OCI-LY3 (cell line): ENCODE data around the gene SH2D4B.

Experiments
- H2AFZ ChIP-seq: fragments of 200-600, 300-600 bp; shearing (Covaris generic); 2 replicates; pipeline ENCODE4 v1.6.0; 2014; ENCODE audit warnings: antibody characterized with exemption, low read depth, low read length
- H3K27ac ChIP-seq: fragments of 200-600, 300-600 bp; sonication (generic); 2 replicates; pipeline ENCODE4 v1.5.1; 2014; ENCODE audit warnings: mild to moderate bottlenecking, low read length, moderate library complexity, mixed read lengths
- H3K27me3 ChIP-seq: fragments of 200-600, 300-600 bp; sonication (generic); 2 replicates; pipeline ENCODE4 v1.6.1; 2014; ENCODE audit warnings: low read depth, low read length, mixed read lengths
- H3K36me3 ChIP-seq: fragments of 200-600, 300-600 bp; sonication (generic); replicated peaks from 2 replicates; pipeline ENCODE3; 2014; ENCODE audit warnings: low read depth, low read length, mixed read lengths
- H3K4me1 ChIP-seq: fragments of 300-600, 200-600 bp; sonication (generic); 2 replicates; pipeline ENCODE4 v1.6.1; 2014; ENCODE audit warnings: low read length, mixed read lengths
- H3K4me2 ChIP-seq: fragments of 200-600, 300-600 bp; sonication (generic); 2 replicates; pipeline ENCODE4 v1.6.1; 2014; ENCODE audit warnings: low read length, mixed read lengths
- H3K4me3 ChIP-seq: fragments of 300-600, 200-600 bp; sonication (generic); 2 replicates; pipeline ENCODE4 v1.5.1; 2014; ENCODE audit warnings: antibody characterized with exemption, mild to moderate bottlenecking, low read length, moderate library complexity
- H3K79me2 ChIP-seq: fragments of 300-600, 200-600 bp; shearing (Covaris generic); 2 replicates; pipeline ENCODE4 v1.6.1; 2014; ENCODE audit warnings: mild to moderate bottlenecking, low read length, mixed read lengths
- H3K9ac ChIP-seq: fragments of 300-600, 200-600 bp; shearing (Covaris generic); 2 replicates; pipeline ENCODE4 v1.6.0; 2014; ENCODE audit warnings: mild to moderate bottlenecking, low read length, moderate library complexity
- H3K9me3 ChIP-seq: fragments of 200-600, 300-600 bp; shearing (Covaris generic); 2 replicates; pipeline ENCODE4 v1.6.1; 2014; ENCODE audit warnings: low read length, mixed read lengths; ENCODE audit not compliant: insufficient read depth
- H4K20me1 ChIP-seq: fragments of 200-600, 300-600 bp; sonication (generic); 2 replicates; pipeline ENCODE4 v1.6.1; 2016; ENCODE audit warnings: low read length, mixed read lengths; ENCODE audit not compliant: insufficient read depth
- EZH2phosphoT487 ChIP-seq: fragments of 200-600 bp; shearing (Covaris generic); IDR thresholded peaks from 2 replicates; pipeline ENCODE4 v1.6.1; 2018; ENCODE audit warnings: antibody characterized with exemption, mixed run types, low read depth
- TF ChIP-seq, protein P1 (sequence below): fragments of 200-600, 300-600 bp; sonication (generic); IDR thresholded peaks from 2 replicates; pipeline ENCODE4 v1.5.1; 2014; ENCODE audit warnings: antibody characterized with exemption, low read length, low read depth

Gene SH2D4B

DNA sequence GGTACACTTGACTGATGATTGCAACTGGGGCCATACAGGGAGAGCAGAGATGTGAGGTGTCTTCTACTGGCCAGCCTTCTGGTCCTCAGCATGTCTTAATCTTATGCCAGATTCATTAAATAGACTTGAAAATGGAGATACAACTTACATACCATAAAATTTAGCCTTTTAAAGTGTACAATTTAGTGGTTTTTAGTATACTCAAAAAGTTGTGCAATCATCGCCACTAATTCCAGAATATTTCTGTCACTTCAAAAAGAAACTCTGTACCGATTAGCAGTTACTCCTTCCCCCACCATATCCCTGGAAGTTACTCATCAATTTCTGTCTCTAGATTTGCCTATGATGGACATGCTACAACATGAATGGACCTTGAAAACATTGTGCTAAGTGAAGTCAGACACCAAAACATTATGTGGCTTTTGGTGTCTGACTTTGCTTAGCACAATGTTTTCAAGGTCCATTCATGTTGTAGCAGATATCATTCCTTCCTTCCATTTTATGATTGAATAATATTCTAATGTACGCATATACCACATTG is 53.0 kb downstream of the SH2D4B start:
- Histone ChIP-seq H3K9me3 (peaks cover 4% of the 10 kb centered on the region; the same call in 1 of the 2 replicates), H3K79me2 (no peaks in the 10 kb centered on the region), H3K4me2 (peak overlapping the region; percentile 47), H4K20me1 (no peaks in the 10 kb centered on the region), H3K27me3 (no peaks in the 10 kb centered on the region), H3K4me3 (peak overlapping the region; percentile 34; the same call in 1 of the 2 replicates), H3K9ac (no peak overlapping the region), H3K36me3 (no peaks in the 10 kb centered on the region), H3K4me1 (peaks cover 16% of the 10 kb centered on the region), H3K27ac (no peak overlapping the region), H2AFZ (no peak overlapping the region)
- TF ChIP-seq, protein P1, sequence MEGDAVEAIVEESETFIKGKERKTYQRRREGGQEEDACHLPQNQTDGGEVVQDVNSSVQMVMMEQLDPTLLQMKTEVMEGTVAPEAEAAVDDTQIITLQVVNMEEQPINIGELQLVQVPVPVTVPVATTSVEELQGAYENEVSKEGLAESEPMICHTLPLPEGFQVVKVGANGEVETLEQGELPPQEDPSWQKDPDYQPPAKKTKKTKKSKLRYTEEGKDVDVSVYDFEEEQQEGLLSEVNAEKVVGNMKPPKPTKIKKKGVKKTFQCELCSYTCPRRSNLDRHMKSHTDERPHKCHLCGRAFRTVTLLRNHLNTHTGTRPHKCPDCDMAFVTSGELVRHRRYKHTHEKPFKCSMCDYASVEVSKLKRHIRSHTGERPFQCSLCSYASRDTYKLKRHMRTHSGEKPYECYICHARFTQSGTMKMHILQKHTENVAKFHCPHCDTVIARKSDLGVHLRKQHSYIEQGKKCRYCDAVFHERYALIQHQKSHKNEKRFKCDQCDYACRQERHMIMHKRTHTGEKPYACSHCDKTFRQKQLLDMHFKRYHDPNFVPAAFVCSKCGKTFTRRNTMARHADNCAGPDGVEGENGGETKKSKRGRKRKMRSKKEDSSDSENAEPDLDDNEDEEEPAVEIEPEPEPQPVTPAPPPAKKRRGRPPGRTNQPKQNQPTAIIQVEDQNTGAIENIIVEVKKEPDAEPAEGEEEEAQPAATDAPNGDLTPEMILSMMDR: no peak
- TF ChIP-seq EZH2phosphoT487: no peak

DNA sequence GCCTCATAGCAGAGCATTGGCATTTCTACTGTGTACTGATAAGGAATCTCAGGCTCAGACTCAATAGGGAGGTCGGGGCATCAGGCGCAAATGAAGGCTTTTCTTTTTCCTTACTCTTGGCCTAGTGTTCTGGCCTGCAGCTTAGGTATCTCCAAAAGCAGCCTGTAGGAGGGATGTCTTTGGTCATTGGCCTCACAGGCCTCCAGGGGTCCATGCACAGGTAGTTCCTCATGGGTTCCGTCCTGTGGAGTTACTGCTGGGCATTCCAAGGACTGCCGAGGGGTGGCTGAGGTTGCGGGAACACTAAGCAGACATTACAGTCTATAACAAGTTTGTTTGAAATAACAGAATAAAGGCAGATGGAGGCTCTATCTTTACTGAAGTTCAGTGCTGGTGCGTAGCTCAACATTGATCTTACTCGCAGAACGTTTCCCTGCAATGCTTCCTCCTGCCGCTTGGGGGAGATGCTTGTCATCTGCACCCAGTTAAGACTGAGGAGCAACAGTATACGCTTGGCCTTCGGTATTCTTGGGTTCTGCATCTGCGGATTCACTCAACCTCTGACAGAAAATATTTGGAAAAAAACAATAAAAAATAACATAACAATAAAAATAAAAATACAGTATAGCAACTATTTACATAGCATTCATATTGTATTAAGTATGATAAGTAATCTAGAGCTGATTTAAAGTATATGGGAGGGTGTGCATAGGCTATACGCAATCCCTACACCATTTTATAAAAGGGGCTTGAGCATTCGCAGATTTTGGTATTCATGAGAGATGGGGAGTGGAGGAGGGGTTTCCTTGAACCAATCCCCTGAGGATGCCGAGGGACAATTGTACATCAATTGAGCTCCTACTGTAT is 58.9 kb downstream of the SH2D4B start:
- Histone ChIP-seq H3K27ac (no peak overlapping the region), H3K9ac (no peak overlapping the region), H4K20me1 (no peaks in the 10 kb centered on the region), H3K36me3 (no peaks in the 10 kb centered on the region), H3K4me2 (no peak overlapping the region), H3K27me3 (no peaks in the 10 kb centered on the region), H3K9me3 (no peaks in the 10 kb centered on the region), H3K4me3 (no peak overlapping the region), H3K79me2 (no peaks in the 10 kb centered on the region), H2AFZ (no peak overlapping the region), H3K4me1 (peaks cover 35% of the 10 kb centered on the region)
- TF ChIP-seq EZH2phosphoT487: no peak
- TF ChIP-seq, protein P1: peak; percentile 54

- H2AFZ ChIP-seq: peak overlapping the region; percentile 72
- no peaks in the 10 kb centered on the region for H3K79me2 ChIP-seq
- H3K9me3 ChIP-seq: no peaks in the 10 kb centered on the region
- H3K4me2 ChIP-seq: peak overlapping the region; percentile 66
- H3K27ac ChIP-seq: peak overlapping the region; percentile 74
- H3K4me3 ChIP-seq: 0 out of 2 replicates have a peak overlapping the region, but pooled peaks have one; percentile 10
- TF ChIP-seq, protein P1: no peak
- TF ChIP-seq EZH2phosphoT487: no peak
- H3K27me3 ChIP-seq: no peaks in the 10 kb centered on the region
- no peaks in the 10 kb centered on the region for H4K20me1 ChIP-seq
- no peaks in the 10 kb centered on the region for H3K36me3 ChIP-seq
- H3K4me1 ChIP-seq: peaks cover 35% of the 10 kb centered on the region
- H3K9ac ChIP-seq: 0 out of 2 replicates have a peak overlapping the region, but pooled peaks have one; percentile 26
These were observed 60.5 kb downstream of the SH2D4B start for GRCh38 chr10:80598084-80598798.

- H3K9me3 ChIP-seq: no peaks in the 10 kb centered on the region
- H3K4me1 ChIP-seq: peaks cover 35% of the 10 kb centered on the region
- H3K79me2 ChIP-seq: no peaks in the 10 kb centered on the region
- TF ChIP-seq, protein P1: no peak
- TF ChIP-seq EZH2phosphoT487: no peak
- no peaks in the 10 kb centered on the region for H3K36me3 ChIP-seq
- no peaks in the 10 kb centered on the region for H4K20me1 ChIP-seq
- peak overlapping the region; percentile 74 for H3K27ac ChIP-seq
- no peak overlapping the region for H2AFZ ChIP-seq
- H3K4me3 ChIP-seq: no peak overlapping the region
- H3K27me3 ChIP-seq: no peaks in the 10 kb centered on the region
- peak overlapping the region; percentile 66 for H3K4me2 ChIP-seq
- H3K9ac ChIP-seq: no peak overlapping the region
These were observed 61.2 kb downstream of the SH2D4B start for GRCh38 chr10:80598951-80599350.
